ENCODE data around the gene PLEKHG4B.

DNA sequence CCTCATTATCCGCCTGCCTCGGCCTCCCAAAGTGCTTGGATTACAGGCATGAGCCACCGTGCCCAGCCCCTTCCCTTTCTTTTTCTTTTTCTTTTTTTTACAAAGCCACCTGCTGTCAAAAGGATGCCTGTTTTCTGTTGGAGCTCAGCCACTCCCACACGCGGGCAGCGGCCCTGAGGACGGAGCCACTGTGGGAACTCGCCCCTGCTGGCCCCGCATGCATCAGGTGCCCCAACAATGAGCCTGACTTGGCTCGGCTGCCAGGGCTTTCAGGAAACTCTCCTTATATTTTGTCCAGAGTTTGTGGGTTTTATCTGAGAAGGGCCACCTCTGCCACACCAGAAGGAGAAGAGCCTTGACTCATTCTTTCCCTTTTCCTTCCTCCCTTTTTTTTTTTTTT, 62.3 kb downstream of the PLEKHG4B start:
- TF ChIP-seq TAF1 (IDR thresholded peaks at IDR 0.05; ENCODE audit: borderline replicate concordance, low read depth, low read length) (no peak), POLR2A (IDR thresholded peaks at IDR 0.05; ENCODE audit: low read depth, low read length) (no peak)
